Mesenteric fat pad (tissue), 1 donor: ENCODE data around the gene CYTH1. TPM values are rescaled to one million over a fixed set of nuclear protein-coding genes. Genes with fewer than 3 reads are reported as not detected.

ENCODE experiments used
- DNase-seq: peaks from one replicate; pipeline ENCODE4 v3.0.0-alpha.2; 2020; ENCODE audit warnings: low spot score
- total RNA-seq: library from RNA; stranded (reverse); fragmentation: NEBNext Ultra II Directional; extraction: Animal tissue kit (Norgen Biotek cat#: 25700); gene quantifications from one replicate; pipeline ENCODE4 v1.2.1, GENCODE V29; 2021
- donor health status: DM: yes; HTN: yes; CAD: no.

CYTH1 gene
- total RNA-seq, 1 donor from 2014 or later: 54.9 TPM

- no peak for DNase-seq
These were observed 152.6 kb downstream of the CYTH1 start for GRCh38 chr17:78629436-78629995.

- DNase-seq: no peak
These were observed 153.3 kb downstream of the CYTH1 start for GRCh38 chr17:78628547-78629435.

DNA sequence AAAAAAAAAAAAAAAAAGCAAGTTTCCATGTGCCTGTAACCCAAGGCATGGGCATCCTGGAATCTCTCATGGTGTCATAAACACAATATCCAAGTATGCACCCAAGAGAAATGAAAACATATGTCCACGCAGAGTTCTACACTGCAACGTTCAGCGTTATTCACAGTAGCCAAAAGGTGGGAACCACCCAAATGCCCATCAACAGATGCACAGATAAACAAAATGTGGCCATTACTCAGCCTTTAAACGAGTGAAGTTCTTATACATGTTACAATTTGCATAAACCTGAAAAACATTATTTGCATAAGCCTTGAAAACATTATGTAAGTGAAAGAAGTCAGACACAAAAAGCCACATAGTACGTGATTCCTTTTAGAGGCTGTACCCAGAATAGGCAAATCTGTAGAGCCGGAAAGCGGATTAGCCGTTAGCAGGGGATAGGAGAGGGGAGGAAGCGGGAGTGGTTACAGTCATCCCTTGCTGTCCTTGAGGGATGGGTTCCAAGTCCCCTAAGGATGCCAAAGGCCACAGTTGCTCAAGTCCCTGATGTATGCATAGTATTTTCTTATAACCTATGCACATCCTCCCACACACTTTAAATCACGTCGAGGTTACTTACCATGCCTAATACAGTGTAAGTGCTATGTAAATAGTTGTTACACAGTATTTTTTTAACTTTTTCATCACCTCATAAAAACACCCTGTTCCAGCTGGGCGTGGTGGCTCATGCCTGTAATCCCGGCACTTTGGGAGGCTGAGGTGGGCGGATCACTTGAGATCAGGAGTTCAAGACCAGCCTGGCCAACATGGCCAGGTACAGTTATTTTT lies 157.5 kb downstream of the CYTH1 start:
- no peak for DNase-seq

Other genes starting within 250 kb of the CYTH1 start
- gene DNAH17, start 204.9 kb downstream of the CYTH1 start, total RNA-seq: 0.45 TPM
- gene USP36, start 58.5 kb upstream of the CYTH1 start, total RNA-seq: 93.9 TPM
- 6.5 TPM for gene CEP295NL, start 120.9 kb upstream of the CYTH1 start, total RNA-seq
- 351 TPM for gene TIMP2, start 143.1 kb upstream of the CYTH1 start, total RNA-seq
- gene LGALS3BP, start 197.7 kb upstream of the CYTH1 start, total RNA-seq: 417 TPM
- gene CANT1, start 227.5 kb upstream of the CYTH1 start, total RNA-seq: 37.9 TPM
- gene C1QTNF1, start 241.9 kb upstream of the CYTH1 start, total RNA-seq: 563 TPM